HUES6 (cell line): ENCODE data around the gene TTC7B.

Source experiments
- H3K27ac ChIP-seq: 2 replicates; pipeline ENCODE4 v1.7.0; 2013; ENCODE audit warnings: low read depth, mild to moderate bottlenecking, low read length, inconsistent platforms
- H3K27me3 ChIP-seq: 2 replicates; pipeline ENCODE4 v1.6.1; 2013; ENCODE audit warnings: low read length; ENCODE audit not compliant: control insufficient read depth, insufficient read depth
- H3K36me3 ChIP-seq: 2 replicates; pipeline ENCODE4 v1.6.1; 2013; ENCODE audit warnings: low read length; ENCODE audit not compliant: control insufficient read depth, insufficient read depth
- H3K4me1 ChIP-seq: 2 replicates; pipeline ENCODE4 v1.6.1; 2013; ENCODE audit warnings: low read length; ENCODE audit not compliant: control insufficient read depth, insufficient read depth
- H3K4me3 ChIP-seq: 2 replicates; pipeline ENCODE4 v1.5.1; 2013; ENCODE audit warnings: low read depth, low read length
- H3K9ac ChIP-seq: one replicate; pipeline ENCODE4 v1.6.1; 2013; ENCODE audit warnings: mild to moderate bottlenecking, low read length
- H3K9me3 ChIP-seq: 2 replicates; pipeline ENCODE4 v1.6.1; 2013; ENCODE audit warnings: low read depth, low read length; ENCODE audit not compliant: control insufficient read depth, insufficient read depth

The TTC7B gene

DNA sequence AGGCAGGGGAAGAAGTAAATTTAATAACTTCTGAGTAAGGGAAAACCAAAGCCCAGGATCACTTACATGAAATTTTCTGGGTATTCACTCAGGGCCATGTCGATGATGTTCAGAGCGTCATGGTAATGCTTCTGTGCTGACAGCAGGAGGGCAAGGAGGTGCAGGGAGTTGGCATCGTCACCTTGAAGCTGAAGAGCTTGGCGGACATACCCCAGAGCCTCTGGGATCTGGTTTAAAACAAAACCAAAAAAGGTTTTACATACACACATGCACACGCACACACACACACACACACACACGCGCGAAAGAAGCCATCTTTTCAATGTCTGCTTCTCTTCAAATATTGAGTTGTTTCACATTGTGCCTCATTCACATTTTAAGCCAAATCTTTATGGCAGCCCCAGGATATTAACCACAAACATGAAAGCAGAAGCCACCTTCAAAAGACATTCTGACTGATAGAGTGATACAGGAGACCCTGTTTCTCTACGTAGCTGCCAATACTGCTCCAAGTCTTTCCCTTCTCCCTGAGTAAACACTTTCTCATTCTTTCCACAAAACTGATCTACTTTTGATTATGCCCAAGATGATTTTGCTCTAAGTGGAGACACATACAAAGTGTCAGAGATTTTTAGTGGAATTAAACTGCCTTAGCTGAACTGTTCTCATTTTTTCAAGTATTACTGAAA is 172.1 kb downstream of the TTC7B start:
- no peak overlapping the region for H3K27ac ChIP-seq

DNA sequence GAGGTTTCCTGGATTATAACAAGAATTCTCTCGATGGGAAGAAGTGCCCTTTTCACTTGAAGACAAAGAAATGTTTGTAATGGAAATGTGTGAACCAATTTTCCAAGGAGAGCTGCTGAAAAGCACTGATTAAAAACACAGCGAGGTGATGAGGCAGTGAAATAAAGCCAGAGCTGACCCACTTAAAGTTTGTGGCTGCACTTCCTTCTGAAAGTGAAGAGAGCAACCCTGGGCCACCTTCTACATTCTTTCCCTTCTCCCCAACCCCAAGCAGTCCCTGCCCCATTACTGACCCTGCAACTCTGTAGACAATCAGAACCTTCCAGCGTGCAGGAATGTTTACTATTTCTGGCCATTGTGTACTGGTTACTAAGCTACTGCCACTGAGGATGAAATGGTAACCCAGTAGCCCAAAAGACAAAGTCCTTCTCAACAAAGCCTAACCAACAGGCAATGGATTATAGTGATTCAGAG is 173.9 kb downstream of the TTC7B start:
- peak overlapping the region; percentile 88 for H3K27ac ChIP-seq
- no peaks in the 10 kb centered on the region for H3K9me3 ChIP-seq
- H3K9ac ChIP-seq, result peak overlapping the region; percentile 24
- no peaks in the 10 kb centered on the region for H3K27me3 ChIP-seq
- H3K4me1 ChIP-seq, result peaks cover 44% of the 10 kb centered on the region
- H3K4me3 ChIP-seq, result peak overlapping the region; percentile 23; the same call in 1 of the 2 replicates
- H3K36me3 ChIP-seq, result no peaks in the 10 kb centered on the region

More for the DNA sequence above, 172.1 kb downstream of the TTC7B start:
- Histone ChIP-seq H3K9ac (no peak overlapping the region), H3K27me3 (no peaks in the 10 kb centered on the region), H3K4me1 (peaks cover 52% of the 10 kb centered on the region), H3K9me3 (no peaks in the 10 kb centered on the region), H3K36me3 (no peaks in the 10 kb centered on the region), H3K4me3 (no peak overlapping the region)

DNA sequence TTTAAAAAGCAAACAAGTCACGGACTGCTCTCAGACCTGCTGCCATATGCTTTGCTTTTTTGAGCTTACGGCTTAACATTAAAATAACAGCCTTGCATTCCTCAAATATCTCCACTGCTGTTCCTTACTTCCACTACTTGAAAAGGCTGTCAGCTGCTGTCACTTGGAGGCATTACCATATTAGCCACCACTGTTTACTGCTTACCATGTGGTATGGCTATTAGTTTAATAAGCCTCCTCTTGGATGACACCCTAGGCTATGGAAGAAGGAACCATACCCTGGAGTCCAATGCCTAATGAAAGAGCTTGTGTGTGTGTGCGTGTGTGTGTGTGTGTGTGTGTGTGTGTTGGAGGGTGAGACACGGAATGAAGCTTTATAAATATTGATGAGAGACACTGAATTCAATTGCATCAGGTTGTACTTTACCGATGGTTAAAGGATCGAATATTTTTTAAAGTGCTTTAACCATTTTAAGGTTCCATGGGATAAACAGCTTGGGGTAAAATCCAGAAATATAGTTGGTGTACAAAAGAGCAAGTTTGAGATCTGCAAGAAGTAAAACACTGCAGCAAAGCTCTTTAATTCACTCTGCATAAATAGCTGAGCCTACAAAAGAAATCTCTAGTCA is 174.5 kb downstream of the TTC7B start:
- no peak overlapping the region for H3K9ac ChIP-seq
- peak overlapping the region; percentile 13; the same call in 1 of the 2 replicates for H3K4me3 ChIP-seq

DNA sequence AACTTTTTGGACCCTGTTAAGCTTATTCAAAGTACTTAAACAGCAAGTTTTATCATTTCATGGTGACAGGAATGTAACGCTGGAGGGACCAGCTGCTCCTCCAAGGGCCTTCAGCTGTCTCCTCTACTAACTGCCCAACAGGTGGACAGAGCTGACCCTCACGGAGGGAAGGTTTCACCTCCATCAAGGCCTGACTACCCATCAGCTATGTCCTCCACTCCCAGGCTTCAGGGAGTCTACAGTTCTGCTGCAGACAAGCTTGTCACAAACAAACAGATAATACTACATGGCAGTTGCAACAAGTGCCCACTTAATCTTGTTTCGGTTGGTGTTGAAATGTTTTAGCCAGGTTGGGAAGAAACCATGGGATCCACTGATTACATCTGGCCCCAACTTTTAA is 175.1 kb downstream of the TTC7B start:
- no peaks in the 10 kb centered on the region for H3K27me3 ChIP-seq
- no peak overlapping the region for H3K9ac ChIP-seq
- H3K36me3 ChIP-seq, result no peaks in the 10 kb centered on the region
- peak overlapping the region; percentile 88; the same call in 1 of the 2 replicates for H3K27ac ChIP-seq
- H3K4me1 ChIP-seq, result peaks cover 40% of the 10 kb centered on the region
- H3K9me3 ChIP-seq, result no peaks in the 10 kb centered on the region
- H3K4me3 ChIP-seq, result no peak overlapping the region

More for the DNA sequence above, 174.5 kb downstream of the TTC7B start:
- peak overlapping the region; percentile 88 for H3K27ac ChIP-seq
- no peaks in the 10 kb centered on the region for H3K9me3 ChIP-seq
- no peaks in the 10 kb centered on the region for H3K27me3 ChIP-seq
- H3K4me1 ChIP-seq, result peaks cover 44% of the 10 kb centered on the region
- H3K36me3 ChIP-seq, result no peaks in the 10 kb centered on the region

DNA sequence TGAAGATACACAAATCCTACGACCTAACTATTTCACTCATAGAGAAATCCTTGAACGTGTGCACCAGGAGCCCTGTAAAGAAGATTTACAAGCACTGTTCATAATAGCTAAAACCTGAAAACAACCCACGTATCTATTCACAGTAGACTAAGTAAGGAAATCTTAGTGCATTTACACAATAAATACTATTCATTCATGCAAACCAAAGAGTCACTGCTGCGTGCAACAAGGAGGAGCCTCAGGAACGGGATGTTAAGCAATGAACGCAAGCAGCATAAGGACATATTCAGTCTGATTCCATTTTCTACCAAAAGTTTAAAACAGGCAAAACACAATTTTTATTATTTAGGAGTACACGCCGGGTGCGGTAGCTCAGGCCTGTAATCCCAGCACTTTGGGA is 176.6 kb downstream of the TTC7B start:
- Histone ChIP-seq H3K4me3 (no peak overlapping the region), H3K27me3 (no peaks in the 10 kb centered on the region), H3K36me3 (no peaks in the 10 kb centered on the region), H3K9me3 (no peaks in the 10 kb centered on the region), H3K9ac (no peak overlapping the region), H3K27ac (no peak overlapping the region), H3K4me1 (peaks cover 28% of the 10 kb centered on the region)

DNA sequence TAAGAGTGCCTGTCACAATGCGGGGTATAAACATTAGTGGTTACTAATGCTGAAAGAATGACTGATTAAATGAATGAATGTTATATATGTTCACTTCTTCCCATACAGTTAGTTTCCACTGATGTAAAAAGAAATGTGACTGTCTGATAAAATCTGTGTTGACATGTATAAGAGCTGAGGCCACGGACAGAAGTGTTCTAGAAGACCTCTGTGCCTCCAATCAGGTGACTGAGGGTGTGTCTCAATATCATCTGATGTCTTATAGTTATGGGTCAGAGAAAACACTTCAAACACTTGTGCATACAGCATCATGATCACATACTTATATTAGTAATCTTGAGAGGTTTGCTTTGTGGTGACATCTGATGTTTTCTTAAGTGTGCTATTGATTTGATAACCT is 183.4 kb downstream of the TTC7B start:
- Histone ChIP-seq H3K36me3 (no peaks in the 10 kb centered on the region), H3K27ac (no peak overlapping the region), H3K4me1 (peaks cover 3% of the 10 kb centered on the region; the same call in 1 of the 2 replicates), H3K4me3 (no peak overlapping the region), H3K27me3 (no peaks in the 10 kb centered on the region), H3K9me3 (no peaks in the 10 kb centered on the region), H3K9ac (no peak overlapping the region)

DNA sequence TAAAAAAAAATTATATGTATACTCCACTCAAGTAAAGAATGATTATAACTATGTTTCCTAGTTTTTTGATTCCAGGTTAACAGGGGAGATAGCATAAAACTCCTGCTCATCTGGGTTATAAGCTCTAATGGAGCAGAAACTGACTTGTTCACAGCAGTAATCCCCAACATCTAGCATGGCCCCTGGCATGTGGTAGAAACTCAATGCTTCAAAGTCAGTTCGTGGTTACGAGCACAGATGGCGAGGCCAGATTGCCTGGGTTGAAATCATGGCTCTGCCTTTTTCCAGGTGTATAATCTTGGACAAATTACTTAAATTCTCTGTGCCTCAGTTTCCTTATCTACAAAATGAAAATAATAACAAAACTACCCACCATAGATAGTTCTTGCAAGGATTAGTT is 183.8 kb downstream of the TTC7B start:
- Histone ChIP-seq H3K4me3 (no peak overlapping the region), H3K27ac (no peak overlapping the region), H3K4me1 (peaks cover 3% of the 10 kb centered on the region; the same call in 1 of the 2 replicates), H3K27me3 (no peaks in the 10 kb centered on the region), H3K9ac (no peak overlapping the region), H3K9me3 (no peaks in the 10 kb centered on the region), H3K36me3 (no peaks in the 10 kb centered on the region)

DNA sequence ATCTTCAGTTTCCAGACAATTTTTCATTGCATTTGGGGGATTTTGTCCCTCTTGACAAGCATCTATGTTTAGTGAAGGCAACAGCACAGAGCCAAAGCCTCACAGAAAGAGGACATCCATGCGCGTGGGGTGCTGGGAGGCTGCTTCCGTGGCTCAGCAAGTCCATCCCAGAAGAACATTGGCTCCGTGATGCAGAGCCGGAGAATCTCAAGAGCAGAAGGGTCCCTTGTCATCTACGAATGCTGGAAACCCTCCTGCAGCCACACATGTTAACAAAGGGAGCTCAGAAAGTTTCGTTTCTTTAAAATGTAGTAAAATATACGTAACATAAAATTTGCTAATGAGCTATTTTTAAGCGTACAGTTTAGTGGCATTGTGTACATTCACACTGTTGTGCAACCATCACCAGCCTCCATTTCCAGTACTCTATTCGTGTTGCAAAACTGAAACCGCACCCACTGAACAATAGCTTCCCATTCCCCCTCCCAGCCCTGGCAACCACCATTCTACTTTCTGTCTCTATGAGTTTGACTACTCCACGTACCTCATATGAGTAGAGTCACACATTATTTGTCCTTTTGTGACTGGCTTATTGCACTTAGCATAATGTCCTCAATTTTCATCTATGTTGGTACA is 185.9 kb downstream of the TTC7B start:
- H3K27me3 ChIP-seq, result no peaks in the 10 kb centered on the region
- H3K9me3 ChIP-seq, result no peaks in the 10 kb centered on the region
- H3K4me1 ChIP-seq, result peaks cover 7% of the 10 kb centered on the region
- no peak overlapping the region for H3K27ac ChIP-seq
- no peak overlapping the region for H3K9ac ChIP-seq
- no peak overlapping the region for H3K4me3 ChIP-seq
- no peaks in the 10 kb centered on the region for H3K36me3 ChIP-seq

DNA sequence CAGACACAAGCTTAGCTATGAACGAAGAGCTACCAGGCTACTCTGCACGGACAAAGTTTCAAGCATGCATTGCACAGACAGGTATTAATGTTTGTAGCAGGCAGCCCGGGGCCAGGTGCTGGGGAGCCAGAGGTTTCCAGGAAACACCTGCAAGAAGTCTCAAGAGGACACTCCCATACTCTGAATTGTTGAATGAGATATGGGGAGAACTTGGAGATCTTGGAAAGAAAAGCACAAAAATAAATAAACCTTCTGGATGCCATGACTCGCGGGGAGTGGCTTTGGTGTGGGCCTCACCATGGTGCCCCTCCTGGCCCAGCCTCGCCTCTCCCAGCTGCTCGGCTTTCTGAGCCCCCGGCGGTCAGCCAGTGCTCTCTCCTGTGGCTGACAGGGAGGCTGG is 186.8 kb downstream of the TTC7B start:
- H3K9me3 ChIP-seq, result no peaks in the 10 kb centered on the region
- H3K9ac ChIP-seq, result no peak overlapping the region
- H3K36me3 ChIP-seq, result no peaks in the 10 kb centered on the region
- no peak overlapping the region for H3K27ac ChIP-seq
- H3K27me3 ChIP-seq, result no peaks in the 10 kb centered on the region
- no peak overlapping the region for H3K4me3 ChIP-seq
- H3K4me1 ChIP-seq, result peaks cover 16% of the 10 kb centered on the region

DNA sequence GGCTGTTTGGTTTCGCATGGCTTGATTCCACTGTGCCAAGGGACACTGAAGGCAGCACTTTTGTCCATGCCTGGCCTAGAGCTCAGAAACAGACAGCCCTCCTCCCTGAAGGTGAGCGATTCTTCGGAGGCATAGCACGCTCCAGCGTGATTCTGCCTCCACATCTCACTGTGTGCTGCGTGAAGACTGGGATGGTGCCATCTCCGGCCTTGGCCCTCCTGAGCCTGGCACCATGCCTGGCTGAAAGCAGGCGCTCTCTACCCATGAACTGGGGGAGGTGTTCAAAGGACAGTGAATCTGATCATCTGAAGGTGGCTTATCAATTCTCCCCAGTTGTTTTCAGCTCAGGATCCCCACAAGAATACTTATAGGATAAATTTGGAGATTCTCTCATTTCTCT is 187.4 kb downstream of the TTC7B start:
- no peaks in the 10 kb centered on the region for H3K36me3 ChIP-seq
- no peak overlapping the region for H3K9ac ChIP-seq
- peaks cover 18% of the 10 kb centered on the region for H3K4me1 ChIP-seq
- H3K27me3 ChIP-seq, result no peaks in the 10 kb centered on the region
- H3K9me3 ChIP-seq, result no peaks in the 10 kb centered on the region
- H3K27ac ChIP-seq, result no peak overlapping the region
- H3K4me3 ChIP-seq, result no peak overlapping the region

DNA sequence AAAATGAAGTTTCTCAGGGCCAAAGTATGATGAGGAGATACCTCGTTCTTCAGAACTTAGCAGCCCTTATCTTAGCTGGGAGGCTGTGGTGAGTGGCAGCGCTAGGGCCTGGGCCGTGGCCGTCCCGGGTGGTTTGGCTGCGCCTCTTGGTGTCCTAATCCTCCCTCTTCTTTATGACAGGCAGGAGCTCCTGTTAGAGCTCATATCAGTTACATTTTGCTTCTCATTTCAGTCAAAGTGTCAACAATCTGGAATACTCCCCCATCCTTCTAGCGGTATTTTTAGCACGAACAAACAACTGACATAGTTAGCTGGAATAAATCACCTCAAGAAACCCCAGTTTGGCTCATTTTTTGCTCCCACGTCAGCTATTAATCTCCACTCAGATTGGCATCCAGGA is 188.8 kb downstream of the TTC7B start:
- H3K4me3 ChIP-seq, result no peak overlapping the region
- no peak overlapping the region for H3K27ac ChIP-seq
- no peak overlapping the region for H3K9ac ChIP-seq
- no peaks in the 10 kb centered on the region for H3K27me3 ChIP-seq
- no peaks in the 10 kb centered on the region for H3K36me3 ChIP-seq
- no peaks in the 10 kb centered on the region for H3K9me3 ChIP-seq
- H3K4me1 ChIP-seq, result peaks cover 18% of the 10 kb centered on the region
